Smooth muscle cell (in vitro differentiated cells): Measurements from ENCODE around the gene THSD7A. TPM values are rescaled to one million over a fixed set of nuclear protein-coding genes. Genes with fewer than 3 reads are reported as not detected.

ENCODE experiments used
- DNase-seq: peaks from one replicate; lab custom pipeline; 2025; ENCODE audit not compliant: unreplicated experiment; lab: John Stamatoyannopoulos, UW
- H2AFZ ChIP-seq: fragments of 200-600 bp; sonication (generic); 2 replicates; pipeline ENCODE4 v1.6.0; 2016; ENCODE audit warnings: antibody characterized with exemption, low read depth, mild to moderate bottlenecking
- H3F3A ChIP-seq: fragments of 200-600 bp; sonication (generic); 2 replicates; pipeline ENCODE4 v1.6.0; 2017; ENCODE audit warnings: antibody characterized with exemption, low read depth
- H3K27ac ChIP-seq: fragments of 200-600 bp; sonication (generic); 2 replicates; pipeline ENCODE4 v1.5.1; 2016; ENCODE audit warnings: low read depth, mild to moderate bottlenecking
- H3K27me3 ChIP-seq: fragments of 200-600 bp; sonication (generic); 2 replicates; pipeline ENCODE4 v1.6.1; 2016; ENCODE audit warnings: low read depth, mild to moderate bottlenecking
- H3K36me3 ChIP-seq: fragments of 200-600 bp; sonication (generic); 2 replicates; pipeline ENCODE4 v1.5.1; 2016; ENCODE audit warnings: low read depth
- H3K4me1 ChIP-seq: fragments of 200-600 bp; sonication (generic); 2 replicates; pipeline ENCODE4 v1.5.1; 2016; ENCODE audit warnings: low read depth
- H3K4me2 ChIP-seq: fragments of 200-600 bp; sonication (generic); 2 replicates; pipeline ENCODE4 v1.6.0; 2016; ENCODE audit warnings: mild to moderate bottlenecking
- H3K4me3 ChIP-seq: fragments of 200-600 bp; sonication (generic); 2 replicates; pipeline ENCODE4 v1.5.1; 2016; ENCODE audit warnings: mild to moderate bottlenecking
- H3K79me2 ChIP-seq: fragments of 200-600 bp; sonication (generic); 2 replicates; pipeline ENCODE4 v1.6.0; 2016; ENCODE audit warnings: low read depth, mild to moderate bottlenecking
- H3K9ac ChIP-seq: fragments of 200-600 bp; sonication (generic); 2 replicates; pipeline ENCODE4 v1.6.0; 2016; ENCODE audit warnings: low read depth
- H3K9me3 ChIP-seq: fragments of 200-600 bp; sonication (generic); replicated peaks from 2 replicates; pipeline ENCODE4 v1.5.1; 2016; ENCODE audit warnings: low read depth
- H4K20me1 ChIP-seq: fragments of 200-600 bp; sonication (generic); 2 replicates; pipeline ENCODE4 v1.6.0; 2016; ENCODE audit warnings: low read depth
- WGBS: methylation state at CpG from one replicate; pipeline ENCODE4 v1.1.7; 2016; ENCODE audit warnings: low lambda C conversion rate; 5-methylcytosine and 5-hydroxymethylcytosine counted together
- polyA plus RNA-seq: library from polyadenylated mRNA; unstranded; fragments of >200 nt; fragmentation: Nextera tagmentation; extraction: Ambion mirVana; gene quantifications from 2 replicates; pipeline ENCODE4 v1.2.1, GENCODE V29; 2016
- total RNA-seq: library from RNA; depleted of rRNA; stranded (reverse); fragments of >200 nt; gene quantifications from 2 replicates; pipeline ENCODE4 v1.2.3, GENCODE V29; 2014
- TF ChIP-seq, protein P1 (sequence below): fragments of 200-600 bp; sonication (generic); IDR thresholded peaks from 2 replicates; pipeline ENCODE4 v1.5.1; 2017; ENCODE audit warnings: borderline replicate concordance, mild to moderate bottlenecking, antibody characterized with exemption; ENCODE audit not compliant: insufficient read depth, poor library complexity, severe bottlenecking

THSD7A gene
- total and polyA plus RNA-seq, 2 experiments from 2014 or later: 1.7 to 2.7 TPM

DNA sequence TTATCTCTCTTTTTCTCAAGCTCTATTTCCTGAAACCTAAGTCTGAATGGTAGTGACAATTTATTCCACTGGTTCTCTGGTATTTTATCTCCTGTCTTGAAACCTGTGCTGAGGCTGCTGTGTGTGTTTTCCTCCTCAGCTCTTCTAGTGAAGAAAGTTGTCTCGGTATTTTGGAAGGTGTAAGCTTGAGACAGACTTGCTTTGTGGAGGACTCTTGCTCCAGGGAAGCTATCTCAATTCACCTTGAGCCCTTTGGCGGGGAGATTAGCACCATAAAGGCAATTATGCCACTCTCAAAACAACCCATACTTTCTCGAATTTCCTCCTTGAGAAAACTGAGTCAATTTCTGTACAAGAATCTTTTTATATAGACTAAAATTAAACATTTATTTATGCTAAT is 141.6 kb downstream of the THSD7A start:
- 44% methylated on average over 3 of the region's 3 CpGs for WGBS
- Histone ChIP-seq H3K36me3 (no peaks in the 10 kb centered on the region), H3K27ac (no peak overlapping the region), H3K4me1 (no peaks in the 10 kb centered on the region), H3K79me2 (no peaks in the 10 kb centered on the region), H3K9me3 (no peaks in the 10 kb centered on the region), H3K9ac (no peak overlapping the region), H2AFZ (no peak overlapping the region), H3K4me3 (no peak overlapping the region), H3F3A (no peaks in the 10 kb centered on the region), H4K20me1 (no peaks in the 10 kb centered on the region), H3K4me2 (no peak overlapping the region), H3K27me3 (no peaks in the 10 kb centered on the region)
- no peak for DNase-seq
- TF ChIP-seq, protein P1, sequence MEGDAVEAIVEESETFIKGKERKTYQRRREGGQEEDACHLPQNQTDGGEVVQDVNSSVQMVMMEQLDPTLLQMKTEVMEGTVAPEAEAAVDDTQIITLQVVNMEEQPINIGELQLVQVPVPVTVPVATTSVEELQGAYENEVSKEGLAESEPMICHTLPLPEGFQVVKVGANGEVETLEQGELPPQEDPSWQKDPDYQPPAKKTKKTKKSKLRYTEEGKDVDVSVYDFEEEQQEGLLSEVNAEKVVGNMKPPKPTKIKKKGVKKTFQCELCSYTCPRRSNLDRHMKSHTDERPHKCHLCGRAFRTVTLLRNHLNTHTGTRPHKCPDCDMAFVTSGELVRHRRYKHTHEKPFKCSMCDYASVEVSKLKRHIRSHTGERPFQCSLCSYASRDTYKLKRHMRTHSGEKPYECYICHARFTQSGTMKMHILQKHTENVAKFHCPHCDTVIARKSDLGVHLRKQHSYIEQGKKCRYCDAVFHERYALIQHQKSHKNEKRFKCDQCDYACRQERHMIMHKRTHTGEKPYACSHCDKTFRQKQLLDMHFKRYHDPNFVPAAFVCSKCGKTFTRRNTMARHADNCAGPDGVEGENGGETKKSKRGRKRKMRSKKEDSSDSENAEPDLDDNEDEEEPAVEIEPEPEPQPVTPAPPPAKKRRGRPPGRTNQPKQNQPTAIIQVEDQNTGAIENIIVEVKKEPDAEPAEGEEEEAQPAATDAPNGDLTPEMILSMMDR: no peak

DNA sequence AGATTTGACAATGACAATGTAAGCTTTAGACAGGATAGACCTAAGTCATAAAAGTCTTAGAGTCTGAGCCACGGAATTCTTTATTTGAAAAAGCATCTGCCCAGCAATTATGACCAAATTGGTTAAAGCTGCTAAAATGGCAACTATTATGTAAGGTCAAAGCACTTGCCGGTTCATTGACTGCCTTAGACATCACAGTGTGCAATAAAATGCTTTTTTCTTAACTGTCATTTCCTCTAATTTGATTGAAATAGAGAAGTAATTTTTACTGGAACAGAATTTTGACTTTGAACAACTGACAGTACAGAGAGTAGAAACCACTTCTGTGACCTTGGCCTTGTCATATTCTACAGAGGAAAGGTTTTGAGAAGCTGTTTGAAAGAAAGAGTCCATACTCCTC is 142.9 kb downstream of the THSD7A start:
- Histone ChIP-seq H2AFZ (no peak overlapping the region), H3K9ac (no peak overlapping the region), H3K4me3 (no peak overlapping the region), H3K4me2 (no peak overlapping the region), H4K20me1 (no peaks in the 10 kb centered on the region), H3K9me3 (no peaks in the 10 kb centered on the region), H3K27ac (no peak overlapping the region), H3F3A (no peaks in the 10 kb centered on the region), H3K79me2 (no peaks in the 10 kb centered on the region), H3K4me1 (no peaks in the 10 kb centered on the region), H3K36me3 (no peaks in the 10 kb centered on the region), H3K27me3 (no peaks in the 10 kb centered on the region)
- DNase-seq: no peak
- 86% methylated on average over 2 of the region's 2 CpGs for WGBS
- TF ChIP-seq, protein P1: no peak

DNA sequence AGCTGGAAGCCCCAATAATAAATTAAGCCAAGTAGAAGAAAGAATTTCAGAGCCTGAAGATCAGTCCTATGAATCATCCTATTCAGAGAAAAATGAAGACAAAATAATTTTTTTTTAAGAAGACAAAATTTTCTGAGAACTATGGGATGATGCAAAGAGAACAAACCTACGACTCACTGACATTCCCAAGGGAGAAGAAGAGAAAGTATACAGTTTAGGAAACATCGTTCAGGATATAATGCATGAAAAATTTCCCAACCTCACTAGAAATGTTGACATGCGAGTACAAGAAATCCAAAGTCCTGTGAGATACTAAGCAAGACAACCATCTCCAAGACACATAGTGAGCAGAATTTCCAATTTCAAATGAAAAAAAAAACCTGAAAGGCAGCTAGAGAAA is 150.5 kb downstream of the THSD7A start:
- Histone ChIP-seq H3K4me1 (no peaks in the 10 kb centered on the region), H3K4me3 (no peak overlapping the region), H3K4me2 (no peak overlapping the region), H3K27me3 (no peaks in the 10 kb centered on the region), H3K9me3 (no peaks in the 10 kb centered on the region), H3K36me3 (no peaks in the 10 kb centered on the region), H4K20me1 (no peaks in the 10 kb centered on the region), H3K27ac (no peak overlapping the region), H3F3A (no peaks in the 10 kb centered on the region), H3K79me2 (no peaks in the 10 kb centered on the region), H3K9ac (no peak overlapping the region), H2AFZ (no peak overlapping the region)
- WGBS: 88% methylated on average over 3 of the region's 3 CpGs
- TF ChIP-seq, protein P1: no peak
- no peak for DNase-seq

DNA sequence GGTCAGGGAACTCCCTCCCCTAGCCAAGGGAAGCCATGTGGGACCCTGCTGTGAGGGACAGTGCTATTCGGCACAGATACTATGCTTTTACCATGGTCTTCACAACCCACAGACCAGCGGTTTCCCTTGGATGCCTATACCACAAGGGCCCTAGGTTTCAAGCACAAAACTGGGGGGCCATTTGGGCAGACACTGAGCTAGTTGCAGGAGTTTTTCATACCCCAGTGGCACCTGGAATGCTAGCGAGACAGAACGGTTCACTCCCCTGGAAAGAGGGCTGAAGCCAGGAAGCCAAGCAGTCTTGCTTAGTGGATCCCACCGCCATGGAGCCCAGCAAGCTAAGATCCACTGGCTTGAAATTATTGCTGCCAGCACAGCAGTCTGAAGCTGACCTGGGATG is 156.8 kb downstream of the THSD7A start:
- no peak overlapping the region for H3K9ac ChIP-seq
- TF ChIP-seq, protein P1: no peak
- H3K36me3 ChIP-seq: no peaks in the 10 kb centered on the region
- WGBS: 96% methylated on average over 5 of the region's 5 CpGs
- H3K79me2 ChIP-seq: no peaks in the 10 kb centered on the region
- DNase-seq: no peak
- H3K27me3 ChIP-seq: no peaks in the 10 kb centered on the region
- no peaks in the 10 kb centered on the region for H3K9me3 ChIP-seq
- H2AFZ ChIP-seq: no peak overlapping the region
- H4K20me1 ChIP-seq: no peaks in the 10 kb centered on the region
- H3K4me3 ChIP-seq: no peak overlapping the region
- no peaks in the 10 kb centered on the region for H3K4me1 ChIP-seq
- no peak overlapping the region for H3K4me2 ChIP-seq
- H3F3A ChIP-seq: no peaks in the 10 kb centered on the region
- H3K27ac ChIP-seq: no peak overlapping the region
